ENCODE data around the gene AMMECR1. TPM values are rescaled to one million over a fixed set of nuclear protein-coding genes. Genes with fewer than 3 reads are reported as not detected.
A peak's percentile ranks its signal among the peaks of the same experiment; 100 is the strongest.

Gene AMMECR1
- total RNA-seq, 2 donors from 2014 or later, result 1.7 to 2.5 TPM

- Histone ChIP-seq H3K27ac (peak overlapping the region in 1 of 2 donors; percentile 40), H3K4me3 (no peak overlapping the region), H3K36me3 (peaks cover 7% of the 10 kb centered on the region), H3K27me3 (no peaks in the 10 kb centered on the region), H3K4me1 (no peaks in the 10 kb centered on the region), H3K9me3 (no peaks in the 10 kb centered on the region)
- TF ChIP-seq CTCF (IDR thresholded peaks at IDR 0.05), result no peak
- DNase-seq (ENCODE audit: low spot score), result no peak
Measured at GRCh38 chrX:110173192-110174175, 144.4 kb downstream of the AMMECR1 start.

GRCh38 chrX:110172215-110172614, 145.7 kb downstream of the AMMECR1 start:
- TF ChIP-seq CTCF (IDR thresholded peaks at IDR 0.05), result no peak
- Histone ChIP-seq H3K36me3 (peaks cover 7% of the 10 kb centered on the region), H3K4me1 (no peaks in the 10 kb centered on the region), H3K4me3 (no peak overlapping the region), H3K9me3 (no peaks in the 10 kb centered on the region), H3K27me3 (no peaks in the 10 kb centered on the region), H3K27ac (no peak overlapping the region)
- DNase-seq (ENCODE audit: low spot score), result no peak

GRCh38 chrX:110171442-110171841, 146.4 kb downstream of the AMMECR1 start:
- H3K36me3 ChIP-seq, result peaks cover 7% of the 10 kb centered on the region
- H3K4me1 ChIP-seq, result no peaks in the 10 kb centered on the region
- H3K27ac ChIP-seq, result no peak overlapping the region
- no peaks in the 10 kb centered on the region for H3K27me3 ChIP-seq
- DNase-seq (ENCODE audit: low spot score), result no peak
- no peak for TF ChIP-seq CTCF (IDR thresholded peaks at IDR 0.05)
- no peaks in the 10 kb centered on the region for H3K9me3 ChIP-seq
- H3K4me3 ChIP-seq, result no peak overlapping the region

GRCh38 chrX:110170029-110170428, 147.9 kb downstream of the AMMECR1 start:
- Histone ChIP-seq H3K4me1 (no peaks in the 10 kb centered on the region), H3K9me3 (no peaks in the 10 kb centered on the region), H3K27ac (no peak overlapping the region), H3K27me3 (no peaks in the 10 kb centered on the region), H3K36me3 (peaks cover 7% of the 10 kb centered on the region), H3K4me3 (no peak overlapping the region)
- no peak for TF ChIP-seq CTCF (IDR thresholded peaks at IDR 0.05)
- DNase-seq (ENCODE audit: low spot score), result no peak

GRCh38 chrX:110168585-110168984, 149.3 kb downstream of the AMMECR1 start:
- TF ChIP-seq CTCF (IDR thresholded peaks at IDR 0.05), result no peak

More at GRCh38 chrX:110168585-110168984, 149.3 kb downstream of the AMMECR1 start:
- Histone ChIP-seq H3K27ac (no peak overlapping the region), H3K27me3 (no peaks in the 10 kb centered on the region), H3K4me3 (no peak overlapping the region), H3K36me3 (peaks cover 7% of the 10 kb centered on the region), H3K9me3 (no peaks in the 10 kb centered on the region), H3K4me1 (no peaks in the 10 kb centered on the region)
- DNase-seq (ENCODE audit: low spot score), result no peak
